Pulmonary artery endothelial cell (primary cell): ENCODE data around the gene STXBP6. TPM values are rescaled to one million over a fixed set of nuclear protein-coding genes. Genes with fewer than 3 reads are reported as not detected.
"Not testable (repeated sequence)": the region's sequence is repeated elsewhere in the genome, so short reads cannot be mapped to it uniquely, and the experiment has no call there.

ENCODE experiments used
- DNase-seq: peaks from one replicate; pipeline ENCODE4 v3.0.0-alpha.2; 2011; ENCODE audit warnings: low read depth, low spot score
- total RNA-seq: library from RNA; depleted of rRNA; stranded (reverse); fragments of >200 nt; gene quantifications from 2 replicates; pipeline ENCODE4 v1.2.3, GENCODE V29; 2014

Gene STXBP6
- total RNA-seq, 1 donor from 2014 or later: not detected

GRCh38 chr14:24836324-24836723 is 213.6 kb downstream of the STXBP6 start:
- not testable (repeated sequence) for DNase-seq

GRCh38 chr14:24834956-24835355 is 215.0 kb downstream of the STXBP6 start:
- DNase-seq: no peak

- DNase-seq: no peak
Measured at GRCh38 chr14:24833385-24833784, 216.6 kb downstream of the STXBP6 start.

GRCh38 chr14:24831677-24832076 is 218.3 kb downstream of the STXBP6 start:
- no peak for DNase-seq

GRCh38 chr14:24829862-24830261 is 220.1 kb downstream of the STXBP6 start:
- DNase-seq: no peak

GRCh38 chr14:24828486-24828885 is 221.5 kb downstream of the STXBP6 start:
- no peak for DNase-seq

GRCh38 chr14:24826390-24826789 is 223.6 kb downstream of the STXBP6 start:
- DNase-seq: no peak

- no peak for DNase-seq
Measured at GRCh38 chr14:24820616-24821015, 229.3 kb downstream of the STXBP6 start.

GRCh38 chr14:24818823-24819341 is 231.1 kb downstream of the STXBP6 start:
- DNase-seq: no peak

- DNase-seq: no peak
Measured at GRCh38 chr14:24818058-24818822, 231.7 kb downstream of the STXBP6 start.

- DNase-seq: no peak
Measured at GRCh38 chr14:24817212-24818057, 232.5 kb downstream of the STXBP6 start.

GRCh38 chr14:24816929-24817211 is 233.1 kb downstream of the STXBP6 start:
- no peak for DNase-seq

- no peak for DNase-seq
Measured at GRCh38 chr14:24816011-24816928, 233.7 kb downstream of the STXBP6 start.

GRCh38 chr14:24815543-24815942 is 234.4 kb downstream of the STXBP6 start:
- no peak for DNase-seq

GRCh38 chr14:24814944-24815343 is 235.0 kb downstream of the STXBP6 start:
- no peak for DNase-seq

- no peak for DNase-seq
Measured at GRCh38 chr14:24814346-24814745, 235.6 kb downstream of the STXBP6 start.

GRCh38 chr14:24813819-24814259 is 236.1 kb downstream of the STXBP6 start:
- DNase-seq: no peak

GRCh38 chr14:24813089-24813815 is 236.7 kb downstream of the STXBP6 start:
- no peak for DNase-seq

- no peak for DNase-seq
Measured at GRCh38 chr14:24809135-24809534, 240.8 kb downstream of the STXBP6 start.

GRCh38 chr14:24808412-24808811 is 241.5 kb downstream of the STXBP6 start:
- DNase-seq: no peak
